Activated T-cell treated with anti-CD3 and anti-CD28 coated beads for 24 hours (primary cell): ENCODE data around the gene AMTN.
"Not testable (repeated sequence)": the region's sequence is repeated elsewhere in the genome, so short reads cannot be mapped to it uniquely, and the experiment has no call there.

Experiments used
- DNase-seq: peaks from one replicate; pipeline ENCODE4 v3.0.0-alpha.2; 2020; ENCODE audit warnings: low read depth

Gene AMTN, protein sequence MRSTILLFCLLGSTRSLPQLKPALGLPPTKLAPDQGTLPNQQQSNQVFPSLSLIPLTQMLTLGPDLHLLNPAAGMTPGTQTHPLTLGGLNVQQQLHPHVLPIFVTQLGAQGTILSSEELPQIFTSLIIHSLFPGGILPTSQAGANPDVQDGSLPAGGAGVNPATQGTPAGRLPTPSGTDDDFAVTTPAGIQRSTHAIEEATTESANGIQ

DNA sequence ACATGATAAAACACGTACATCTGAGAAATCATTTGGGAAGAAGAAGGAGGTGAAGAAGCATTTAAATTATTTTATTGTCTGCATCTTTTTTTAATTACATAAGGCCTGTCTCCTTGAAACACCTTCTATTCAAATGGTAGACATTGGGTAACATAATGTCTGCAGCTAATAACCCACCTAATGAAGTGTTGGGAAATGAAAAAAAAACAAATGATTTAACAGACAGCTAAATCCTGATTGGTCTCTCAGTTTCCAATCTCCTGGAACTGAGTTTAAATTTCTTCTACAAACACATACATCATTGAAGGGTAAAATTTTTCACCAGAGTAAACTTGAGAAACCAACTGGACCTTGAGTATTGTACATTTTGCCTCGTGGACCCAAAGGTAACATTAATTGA lies at the start of gene AMTN:
Gene AMTN, plus strand, starts transcription at position 301 of the 400 bp plus-strand sequence. CDS start 209 bp downstream, outside the sequence.
- no peak for DNase-seq

- no peak for DNase-seq
Observed at GRCh38 chr4:70471897-70472296, 46.5 kb upstream of the AMTN start, which contains the start of gene MUC7. TSS of gene MUC7 (plus strand) at chr4:70472197. CDS start at chr4:70474022, 1,825 bp downstream.

DNA sequence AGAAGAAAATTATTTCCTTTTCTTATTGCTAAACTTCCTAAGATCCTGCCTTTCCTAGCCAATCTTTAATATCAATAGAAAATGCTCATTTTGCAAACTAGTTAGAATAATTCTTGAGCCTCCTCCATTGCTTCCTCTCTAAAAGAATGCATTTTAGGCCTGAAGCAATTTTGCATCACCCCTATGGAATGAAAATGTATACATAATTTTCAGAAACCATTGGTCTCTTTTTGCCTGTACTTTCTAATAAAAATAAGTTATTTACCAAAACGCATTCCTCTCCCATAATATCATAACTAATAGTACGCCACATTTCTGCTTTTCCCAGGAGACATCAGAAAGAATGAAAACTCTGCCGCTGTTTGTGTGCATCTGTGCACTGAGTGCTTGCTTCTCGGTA lies 44.7 kb upstream of the AMTN start:
- no peak for DNase-seq

GRCh38 chr4:70488748-70489147 lies 29.6 kb upstream of the AMTN start:
- DNase-seq, result no peak

DNA sequence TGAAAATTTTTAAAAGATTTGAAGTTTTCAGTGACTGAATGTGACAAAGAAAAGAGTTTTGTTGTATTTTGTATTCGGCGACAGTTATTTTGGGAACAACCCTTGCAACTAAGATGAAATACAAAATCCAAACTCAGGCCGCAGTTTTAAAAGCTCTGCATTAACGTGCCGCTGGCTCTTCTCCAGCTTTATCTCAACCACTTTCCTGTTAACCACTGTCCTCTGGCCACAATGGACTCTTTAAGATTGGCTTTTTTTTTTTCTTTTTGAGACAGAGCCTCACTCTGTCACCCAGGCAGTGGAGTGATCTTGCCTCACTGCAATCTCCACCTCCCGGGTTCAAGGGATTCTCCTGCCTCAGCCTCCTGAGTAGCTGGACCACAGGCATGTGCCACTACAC lies 22.1 kb upstream of the AMTN start:
- no peak for DNase-seq

DNA sequence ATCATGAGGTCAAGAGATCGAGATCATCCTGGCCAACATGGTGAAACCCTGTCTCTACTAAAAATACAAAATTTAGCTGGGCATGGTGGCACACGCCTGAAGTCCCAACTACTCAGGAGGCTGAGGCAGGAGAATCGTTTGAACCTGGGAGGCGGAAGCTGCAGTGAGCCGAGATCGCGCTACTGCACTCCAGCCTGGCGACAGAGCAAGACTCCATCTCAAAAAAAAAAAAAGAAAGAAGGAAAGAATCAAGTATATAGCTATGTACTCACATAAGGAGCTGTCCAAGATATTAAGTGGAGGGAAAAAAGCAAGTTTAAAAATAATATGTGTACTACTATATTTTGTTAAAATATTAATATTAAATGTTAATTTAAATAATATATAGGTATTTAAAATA lies 16.5 kb upstream of the AMTN start:
- not testable (repeated sequence) for DNase-seq

GRCh38 chr4:70504733-70505132 lies 13.6 kb upstream of the AMTN start:
- DNase-seq, result no peak

GRCh38 chr4:70505151-70505748 lies 13.1 kb upstream of the AMTN start:
- DNase-seq, result peak; percentile 30

- DNase-seq, result no peak
Observed at GRCh38 chr4:70508801-70509200, 9.6 kb upstream of the AMTN start.

- DNase-seq, result no peak
Observed at GRCh38 chr4:70511365-70511764, 7.0 kb upstream of the AMTN start.

GRCh38 chr4:70515367-70516250 lies 2.8 kb upstream of the AMTN start:
- DNase-seq, result no peak

GRCh38 chr4:70518716-70519115 lies 347 bp downstream of the AMTN start:
- no peak for DNase-seq

DNA sequence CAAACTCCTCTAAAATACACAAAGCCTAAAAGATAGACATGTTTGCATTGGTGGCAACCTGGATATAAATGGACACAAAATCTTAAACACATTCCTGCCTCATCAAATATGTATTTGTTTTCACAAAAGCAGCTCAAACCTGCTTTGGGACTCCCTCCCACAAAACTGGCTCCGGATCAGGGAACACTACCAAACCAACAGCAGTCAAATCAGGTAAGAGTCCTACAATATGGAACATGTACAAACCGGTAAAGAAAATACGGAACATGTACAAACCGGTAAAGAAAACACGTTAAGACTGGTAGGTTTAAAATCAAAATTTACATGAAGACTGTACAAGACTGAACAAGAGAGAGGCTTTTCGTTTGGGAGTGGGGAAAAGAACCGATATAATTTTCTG lies 4.3 kb downstream of the AMTN start:
- DNase-seq, result no peak

DNA sequence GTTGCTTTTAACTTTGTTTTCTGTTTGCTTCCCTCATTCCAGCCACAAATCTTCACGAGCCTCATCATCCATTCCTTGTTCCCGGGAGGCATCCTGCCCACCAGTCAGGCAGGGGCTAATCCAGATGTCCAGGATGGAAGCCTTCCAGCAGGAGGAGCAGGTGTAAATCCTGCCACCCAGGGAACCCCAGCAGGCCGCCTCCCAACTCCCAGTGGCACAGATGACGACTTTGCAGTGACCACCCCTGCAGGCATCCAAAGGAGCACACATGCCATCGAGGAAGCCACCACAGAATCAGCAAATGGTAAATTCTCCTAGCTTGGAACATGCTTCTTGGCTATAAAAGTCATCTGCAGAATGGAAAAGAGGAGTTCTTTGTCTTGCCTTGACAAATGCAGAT lies 12.6 kb downstream of the AMTN start:
- DNase-seq, result no peak

DNA sequence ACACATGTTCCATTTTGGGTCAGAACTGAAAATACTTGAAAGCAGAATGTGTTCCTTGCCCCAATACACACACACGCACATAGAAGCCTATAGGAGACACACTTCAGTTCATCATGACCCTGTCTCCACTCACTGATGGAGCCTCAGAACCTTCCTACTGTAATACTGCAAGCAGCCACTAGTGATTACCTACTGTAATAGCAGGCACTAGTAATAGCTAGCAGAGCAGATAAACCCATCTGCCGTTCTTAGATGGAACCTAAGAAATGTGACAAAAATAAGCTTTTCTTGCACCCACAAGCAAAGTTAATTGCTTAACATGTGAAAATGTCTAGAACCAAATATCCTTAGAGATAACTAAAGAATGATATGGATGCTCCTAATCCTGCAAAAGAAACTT lies 13.6 kb downstream of the AMTN start:
- DNase-seq, result no peak

- no peak for DNase-seq
Observed at GRCh38 chr4:70533211-70533610, 14.8 kb downstream of the AMTN start.

DNA sequence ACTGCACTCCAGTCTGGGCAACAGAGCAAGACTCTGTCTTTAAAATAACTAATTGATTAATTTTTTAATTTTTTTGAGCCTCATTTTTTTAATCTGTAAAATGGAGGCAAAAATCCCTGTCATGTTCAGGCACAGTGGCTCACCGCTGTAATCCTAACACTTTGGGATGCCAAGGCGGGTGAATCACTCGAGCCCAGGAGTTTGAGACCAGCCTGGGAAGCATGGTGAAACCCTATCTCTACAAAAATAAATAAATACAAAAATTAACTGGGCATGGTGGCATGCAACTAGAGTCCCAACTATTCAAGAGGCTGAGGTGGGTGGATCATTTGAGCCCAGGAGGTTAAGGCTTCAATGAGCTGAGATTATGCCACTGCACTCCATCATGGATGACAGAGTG lies 15.4 kb downstream of the AMTN start:
- no peak for DNase-seq

DNA sequence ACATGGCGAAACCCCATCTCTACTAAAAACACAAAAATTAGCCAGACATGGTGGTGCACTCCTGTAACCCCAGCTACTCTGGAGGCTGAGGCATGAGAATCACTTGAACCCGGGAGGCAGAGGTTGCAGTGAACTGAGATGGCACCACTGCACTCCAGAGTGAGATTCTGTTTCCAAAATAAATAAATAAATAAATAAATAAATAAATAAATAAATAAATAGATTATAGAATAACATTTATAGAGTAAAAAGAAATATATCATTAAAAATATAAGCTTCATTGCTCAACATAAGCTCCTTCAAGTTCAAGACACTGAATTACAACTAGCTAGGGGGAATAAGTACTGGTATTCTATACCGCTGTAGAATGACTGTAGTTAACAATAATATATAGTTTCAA lies 16.5 kb downstream of the AMTN start:
- DNase-seq, result not testable (repeated sequence)

DNA sequence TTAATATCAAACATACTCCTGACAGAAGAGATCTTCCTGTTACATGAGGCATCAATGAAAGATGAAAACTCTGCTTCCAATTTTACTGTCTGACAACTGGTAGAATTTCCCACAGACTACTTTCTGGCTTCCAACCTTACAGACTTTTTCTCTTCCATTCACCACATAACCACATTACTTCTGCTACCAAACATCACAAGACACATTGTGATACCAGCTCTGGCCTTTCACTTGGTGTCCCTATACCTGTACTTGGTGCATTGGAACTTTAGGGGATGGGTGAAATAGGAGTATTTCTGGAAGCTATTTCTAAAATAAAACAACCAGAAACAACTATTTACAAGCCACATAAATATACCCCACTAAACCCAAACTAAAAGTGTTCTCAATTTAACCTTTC lies 20.5 kb downstream of the AMTN start:
- no peak for DNase-seq

GRCh38 chr4:70544279-70544868 lies 26.0 kb downstream of the AMTN start:
- no peak for DNase-seq

- no peak for DNase-seq
Observed at GRCh38 chr4:70556856-70557255, 38.5 kb downstream of the AMTN start.

DNA sequence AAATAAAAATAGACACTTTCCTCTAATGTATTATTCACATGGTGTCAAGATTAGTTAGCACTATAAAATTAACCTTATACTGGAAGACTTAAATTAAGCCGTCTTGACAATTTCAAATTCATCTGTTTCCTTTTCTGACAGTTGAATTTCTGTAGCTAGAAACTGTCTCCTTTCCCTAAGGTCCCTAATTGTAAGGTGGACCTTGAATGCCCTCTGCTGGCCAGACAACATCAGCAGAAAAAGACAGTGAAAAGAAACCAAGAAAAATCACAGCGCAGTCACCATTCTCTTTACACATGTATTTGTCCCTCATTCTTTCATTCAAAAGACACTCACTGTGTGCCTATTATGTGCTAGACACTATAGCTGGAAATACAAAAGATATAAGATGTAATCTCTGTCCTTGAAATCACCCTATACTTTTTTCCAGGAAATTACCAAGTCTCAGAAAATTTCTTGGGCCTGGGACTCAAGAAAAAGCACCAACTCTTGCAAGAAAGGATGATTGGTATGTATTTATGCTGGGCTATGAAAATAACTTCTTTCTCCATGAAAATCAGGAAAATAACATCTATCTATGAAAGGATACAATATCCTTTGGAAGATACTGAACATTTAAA lies 41.0 kb downstream of the AMTN start:
- DNase-seq, result peak; percentile 7
